GM19035 (cell line): ENCODE measurements around the gene PIK3AP1.
"Not testable (repeated sequence)": the region's sequence is repeated elsewhere in the genome, so short reads cannot be mapped to it uniquely, and the experiment has no call there.

ENCODE experiments used
- ATAC-seq: cut with Tn5 transposase; IDR thresholded peaks from one replicate; pipeline ENCODE4 v1.9.1; 2021; ENCODE audit not compliant: unreplicated experiment

PIK3AP1 gene

GRCh38 chr10:96548589-96548988 lies 171.7 kb downstream of the PIK3AP1 start:
- no peak for ATAC-seq

DNA sequence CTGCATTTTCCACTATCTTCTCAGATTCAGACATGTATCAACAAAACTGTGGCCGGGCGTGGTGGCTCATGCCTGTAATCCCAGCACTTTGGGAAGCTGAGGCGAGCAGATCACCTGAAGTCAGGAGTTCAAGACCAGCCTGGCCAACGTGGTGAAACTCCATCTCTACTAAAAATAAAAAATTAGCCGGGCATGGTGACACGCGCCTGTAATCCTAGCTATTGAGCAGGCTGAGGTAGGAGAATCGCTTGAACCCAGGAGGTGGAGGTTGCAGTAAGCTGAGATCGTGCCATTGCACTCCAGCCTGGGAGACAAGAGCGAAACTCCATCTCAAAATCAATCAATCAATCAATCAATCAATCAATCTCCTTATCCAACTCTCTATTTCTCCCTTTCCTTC lies 174.8 kb downstream of the PIK3AP1 start:
- not testable (repeated sequence) for ATAC-seq
